Measurements from ENCODE around the gene SLC12A3. TPM values are rescaled to one million over a fixed set of nuclear protein-coding genes. Genes with fewer than 3 reads are reported as not detected.

Gene SLC12A3, protein sequence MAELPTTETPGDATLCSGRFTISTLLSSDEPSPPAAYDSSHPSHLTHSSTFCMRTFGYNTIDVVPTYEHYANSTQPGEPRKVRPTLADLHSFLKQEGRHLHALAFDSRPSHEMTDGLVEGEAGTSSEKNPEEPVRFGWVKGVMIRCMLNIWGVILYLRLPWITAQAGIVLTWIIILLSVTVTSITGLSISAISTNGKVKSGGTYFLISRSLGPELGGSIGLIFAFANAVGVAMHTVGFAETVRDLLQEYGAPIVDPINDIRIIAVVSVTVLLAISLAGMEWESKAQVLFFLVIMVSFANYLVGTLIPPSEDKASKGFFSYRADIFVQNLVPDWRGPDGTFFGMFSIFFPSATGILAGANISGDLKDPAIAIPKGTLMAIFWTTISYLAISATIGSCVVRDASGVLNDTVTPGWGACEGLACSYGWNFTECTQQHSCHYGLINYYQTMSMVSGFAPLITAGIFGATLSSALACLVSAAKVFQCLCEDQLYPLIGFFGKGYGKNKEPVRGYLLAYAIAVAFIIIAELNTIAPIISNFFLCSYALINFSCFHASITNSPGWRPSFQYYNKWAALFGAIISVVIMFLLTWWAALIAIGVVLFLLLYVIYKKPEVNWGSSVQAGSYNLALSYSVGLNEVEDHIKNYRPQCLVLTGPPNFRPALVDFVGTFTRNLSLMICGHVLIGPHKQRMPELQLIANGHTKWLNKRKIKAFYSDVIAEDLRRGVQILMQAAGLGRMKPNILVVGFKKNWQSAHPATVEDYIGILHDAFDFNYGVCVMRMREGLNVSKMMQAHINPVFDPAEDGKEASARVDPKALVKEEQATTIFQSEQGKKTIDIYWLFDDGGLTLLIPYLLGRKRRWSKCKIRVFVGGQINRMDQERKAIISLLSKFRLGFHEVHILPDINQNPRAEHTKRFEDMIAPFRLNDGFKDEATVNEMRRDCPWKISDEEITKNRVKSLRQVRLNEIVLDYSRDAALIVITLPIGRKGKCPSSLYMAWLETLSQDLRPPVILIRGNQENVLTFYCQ
- 1.6 TPM for polyA plus RNA-seq

GRCh38 chr16:56864960-56865359, at the start of gene SLC12A3:
Gene SLC12A3 (plus strand): TSS chr16:56865207. CDS start chr16:56865236, 29 bp downstream.
- H3K4me3 Mint-ChIP-seq = peak within 1 kb of the TSS in 1 of 4 donors; percentile 28
- no peaks in the 10 kb centered on the region for H3K9me3 Mint-ChIP-seq
- H3K36me3 Mint-ChIP-seq = no peaks in the 10 kb centered on the region
- H3K27me3 Mint-ChIP-seq = no peaks in the 10 kb centered on the region
- H3K27ac Mint-ChIP-seq = peak within 1 kb of the TSS in 1 of 3 donors; percentile 13
- H3K4me1 Mint-ChIP-seq = peaks cover 39 to 47% (median 41%) of the 10 kb centered on the region in 3 donors

DNA sequence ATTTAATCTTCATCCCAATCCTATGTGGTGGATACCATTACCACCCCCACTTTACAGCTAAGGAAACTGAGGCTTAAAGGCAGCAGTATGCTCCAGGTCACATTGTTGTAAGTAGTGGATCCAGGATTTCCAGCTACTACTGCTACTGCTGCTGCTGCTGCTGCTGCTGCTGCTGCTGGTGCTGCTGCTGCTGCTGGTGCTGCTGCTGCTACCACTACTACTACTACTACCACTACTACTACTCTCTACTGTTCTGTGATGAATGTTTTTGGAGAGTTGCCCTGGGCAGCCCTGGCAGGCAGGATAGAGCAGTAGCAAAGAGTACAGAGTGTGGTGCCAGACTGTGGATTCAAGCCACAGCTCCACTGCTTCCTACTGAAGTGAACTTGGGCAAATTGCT, 49.3 kb upstream of the SLC12A3 start:
- no peaks in the 10 kb centered on the region for H3K27me3 Mint-ChIP-seq
- no peak overlapping the region for H3K27ac Mint-ChIP-seq
- H3K9me3 Mint-ChIP-seq = no peaks in the 10 kb centered on the region
- H3K4me1 Mint-ChIP-seq = peaks cover 0 to 1% (median 0%) of the 10 kb centered on the region in 3 donors
- H3K36me3 Mint-ChIP-seq = peaks cover 2% of the 10 kb centered on the region
- no peak overlapping the region for H3K4me3 Mint-ChIP-seq

- no peak overlapping the region for H3K27ac Mint-ChIP-seq
- H3K4me1 Mint-ChIP-seq = peaks cover 0 to 1% (median 0%) of the 10 kb centered on the region in 3 donors
- H3K27me3 Mint-ChIP-seq = no peaks in the 10 kb centered on the region
- no peaks in the 10 kb centered on the region for H3K9me3 Mint-ChIP-seq
- H3K4me3 Mint-ChIP-seq = no peak overlapping the region
- H3K36me3 Mint-ChIP-seq = peaks cover 3% of the 10 kb centered on the region
These were observed 48.0 kb upstream of the SLC12A3 start for GRCh38 chr16:56817056-56817455.

GRCh38 chr16:56817938-56818337, 47.1 kb upstream of the SLC12A3 start:
- no peaks in the 10 kb centered on the region for H3K9me3 Mint-ChIP-seq
- H3K27ac Mint-ChIP-seq = no peak overlapping the region
- H3K4me1 Mint-ChIP-seq = no peaks in the 10 kb centered on the region
- peaks cover 3% of the 10 kb centered on the region for H3K36me3 Mint-ChIP-seq
- H3K27me3 Mint-ChIP-seq = no peaks in the 10 kb centered on the region
- H3K4me3 Mint-ChIP-seq = no peak overlapping the region

- H3K27me3 Mint-ChIP-seq = no peaks in the 10 kb centered on the region
- H3K9me3 Mint-ChIP-seq = no peaks in the 10 kb centered on the region
- H3K36me3 Mint-ChIP-seq = peaks cover 6% of the 10 kb centered on the region
- H3K4me3 Mint-ChIP-seq = no peak overlapping the region
- peak overlapping the region in 1 of 3 donors; percentile 27 for H3K27ac Mint-ChIP-seq
- H3K4me1 Mint-ChIP-seq = no peaks in the 10 kb centered on the region
These were observed 41.8 kb upstream of the SLC12A3 start for GRCh38 chr16:56823081-56823733.

DNA sequence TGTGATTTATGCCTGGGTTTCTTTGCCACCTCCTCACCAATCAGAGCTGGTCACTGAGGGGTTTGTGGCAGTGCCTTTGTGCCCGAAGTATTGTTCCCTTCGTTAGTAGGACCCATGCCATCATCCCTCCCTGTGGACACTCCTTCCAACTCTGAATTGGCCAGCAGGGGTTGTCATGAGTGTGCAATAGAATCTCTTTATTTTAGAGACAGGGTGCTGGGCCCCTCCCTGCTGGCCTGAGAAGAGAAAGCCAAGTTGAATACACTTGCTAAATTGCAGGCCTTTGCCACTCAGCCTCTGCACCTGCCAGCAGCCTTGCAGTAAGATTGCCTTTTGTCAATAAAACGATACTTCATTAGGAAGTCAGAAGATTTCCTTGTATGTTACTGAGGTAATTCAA, 40.7 kb upstream of the SLC12A3 start:
- Mint-ChIP-seq H3K9me3 (no peaks in the 10 kb centered on the region), H3K36me3 (peaks cover 6% of the 10 kb centered on the region), H3K4me3 (no peak overlapping the region), H3K27me3 (no peaks in the 10 kb centered on the region), H3K27ac (peak overlapping the region in 1 of 3 donors; percentile 27), H3K4me1 (no peaks in the 10 kb centered on the region)

GRCh38 chr16:56824804-56825203, 40.2 kb upstream of the SLC12A3 start:
- Mint-ChIP-seq H3K27me3 (no peaks in the 10 kb centered on the region), H3K9me3 (no peaks in the 10 kb centered on the region), H3K27ac (no peak overlapping the region), H3K36me3 (peaks cover 9% of the 10 kb centered on the region), H3K4me3 (no peak overlapping the region), H3K4me1 (no peaks in the 10 kb centered on the region)

- no peak overlapping the region for H3K27ac Mint-ChIP-seq
- H3K36me3 Mint-ChIP-seq = peaks cover 9% of the 10 kb centered on the region
- no peaks in the 10 kb centered on the region for H3K9me3 Mint-ChIP-seq
- no peak overlapping the region for H3K4me3 Mint-ChIP-seq
- H3K4me1 Mint-ChIP-seq = no peaks in the 10 kb centered on the region
- no peaks in the 10 kb centered on the region for H3K27me3 Mint-ChIP-seq
These were observed 39.2 kb upstream of the SLC12A3 start for GRCh38 chr16:56825826-56826225.

- Mint-ChIP-seq H3K4me3 (no peak overlapping the region), H3K9me3 (no peaks in the 10 kb centered on the region), H3K4me1 (no peaks in the 10 kb centered on the region), H3K36me3 (peaks cover 6% of the 10 kb centered on the region), H3K27me3 (no peaks in the 10 kb centered on the region), H3K27ac (no peak overlapping the region)
These were observed 36.4 kb upstream of the SLC12A3 start for GRCh38 chr16:56828647-56829046.

DNA sequence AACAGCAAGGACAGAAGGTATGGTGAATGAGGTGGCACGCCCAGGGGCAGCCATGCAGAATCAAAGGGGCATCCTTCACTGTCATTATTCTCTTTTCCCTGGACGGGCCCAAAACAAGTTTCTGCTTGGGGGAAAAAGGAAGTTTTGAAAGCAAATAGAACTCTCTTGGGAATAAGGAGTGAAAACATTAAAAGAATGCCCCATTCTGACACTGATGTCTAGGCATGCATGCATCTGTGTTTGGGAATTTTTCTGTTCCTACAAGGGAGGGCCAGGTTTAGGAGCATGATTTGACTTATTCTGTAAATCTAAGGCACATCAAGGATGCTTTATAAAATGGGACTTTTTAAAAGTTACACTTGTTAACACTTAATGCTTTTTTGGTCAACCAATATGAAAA, 34.3 kb upstream of the SLC12A3 start:
- H3K27ac Mint-ChIP-seq = peak overlapping the region in 1 of 3 donors; percentile 78
- H3K4me3 Mint-ChIP-seq = no peak overlapping the region
- H3K27me3 Mint-ChIP-seq = no peaks in the 10 kb centered on the region
- H3K4me1 Mint-ChIP-seq = no peaks in the 10 kb centered on the region
- peaks cover 6% of the 10 kb centered on the region for H3K36me3 Mint-ChIP-seq
- H3K9me3 Mint-ChIP-seq = no peaks in the 10 kb centered on the region

DNA sequence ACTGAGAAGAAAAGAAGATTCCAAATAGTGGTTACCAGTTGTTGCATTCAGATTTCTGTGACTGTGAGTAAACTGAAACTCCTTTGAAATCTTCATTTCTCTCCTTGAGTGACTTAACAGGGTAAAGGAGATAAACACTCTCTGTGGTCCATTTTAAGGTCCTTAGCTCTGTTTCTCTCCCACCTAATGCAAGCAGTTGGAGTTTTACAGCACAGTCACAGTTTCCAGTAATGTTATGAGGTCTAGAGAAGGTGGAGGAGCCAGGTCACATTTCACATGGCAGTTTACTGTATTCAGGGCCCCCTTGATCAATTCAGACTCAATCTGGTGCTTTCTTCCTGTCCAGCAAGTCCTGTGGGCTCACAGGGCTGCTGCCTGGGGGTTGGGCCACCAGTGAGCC, 32.2 kb upstream of the SLC12A3 start:
- H3K27me3 Mint-ChIP-seq = no peaks in the 10 kb centered on the region
- no peak overlapping the region for H3K4me3 Mint-ChIP-seq
- H3K4me1 Mint-ChIP-seq = no peaks in the 10 kb centered on the region
- no peak overlapping the region for H3K27ac Mint-ChIP-seq
- no peaks in the 10 kb centered on the region for H3K9me3 Mint-ChIP-seq
- peaks cover 3% of the 10 kb centered on the region for H3K36me3 Mint-ChIP-seq

DNA sequence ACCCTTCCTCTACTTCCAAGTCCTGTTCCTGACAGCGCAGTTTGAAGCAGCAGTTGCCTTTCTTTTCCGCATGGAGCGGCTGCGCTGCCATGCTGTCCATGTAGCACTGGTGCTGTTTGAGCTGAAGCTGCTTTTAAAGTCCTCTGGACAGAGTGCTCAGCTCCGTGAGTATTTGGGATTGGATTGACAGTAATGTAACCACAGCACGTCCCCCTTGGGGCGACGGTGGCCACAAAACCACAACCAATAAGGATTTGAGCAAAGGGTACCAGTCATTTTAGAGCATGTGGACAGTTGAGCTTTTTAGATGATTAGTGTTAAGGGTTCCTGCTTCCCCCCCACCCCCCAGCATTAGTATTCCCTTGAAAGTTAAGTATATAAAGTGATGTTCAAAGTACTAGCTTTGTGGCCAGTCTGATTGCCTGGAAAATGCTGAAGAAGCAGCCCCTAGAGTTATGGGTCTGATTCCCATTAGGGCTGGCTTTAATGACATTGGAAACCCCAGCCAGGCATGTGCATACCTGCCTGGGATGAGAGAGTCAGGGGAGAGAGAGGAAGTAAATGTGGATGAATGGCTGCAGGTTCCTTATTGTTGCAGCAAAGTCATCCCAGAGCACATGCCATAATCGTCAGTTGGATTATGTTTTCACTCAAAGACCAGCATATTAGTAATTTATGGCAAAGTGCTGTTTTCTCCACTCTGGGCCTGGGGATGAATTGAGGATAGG, 31.6 kb upstream of the SLC12A3 start:
- Mint-ChIP-seq H3K4me3 (no peak overlapping the region), H3K27ac (no peak overlapping the region), H3K36me3 (peaks cover 3% of the 10 kb centered on the region), H3K4me1 (no peaks in the 10 kb centered on the region), H3K27me3 (no peaks in the 10 kb centered on the region), H3K9me3 (no peaks in the 10 kb centered on the region)

DNA sequence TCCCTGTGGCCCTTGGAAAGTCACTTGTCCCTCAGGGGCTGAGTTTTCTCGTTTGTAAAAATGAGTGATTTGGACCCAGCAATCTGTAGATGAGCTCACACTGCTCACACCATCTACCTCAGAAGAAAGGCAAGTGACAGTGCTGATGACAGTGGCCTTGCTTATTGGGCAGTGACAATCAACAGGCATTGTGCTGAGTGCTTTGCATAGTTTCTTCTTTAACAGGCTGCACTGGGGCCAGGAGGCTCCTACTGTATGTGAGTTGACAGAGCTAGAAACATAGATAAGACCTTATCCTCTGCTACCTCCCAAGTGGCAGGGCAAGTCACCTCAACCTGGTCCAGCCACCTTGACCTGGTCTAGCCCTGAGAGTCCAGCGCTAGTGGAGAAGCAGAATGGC, 29.7 kb upstream of the SLC12A3 start:
- Mint-ChIP-seq H3K36me3 (peaks cover 3% of the 10 kb centered on the region), H3K4me1 (no peaks in the 10 kb centered on the region), H3K9me3 (no peaks in the 10 kb centered on the region), H3K27me3 (no peaks in the 10 kb centered on the region), H3K4me3 (no peak overlapping the region), H3K27ac (no peak overlapping the region)

DNA sequence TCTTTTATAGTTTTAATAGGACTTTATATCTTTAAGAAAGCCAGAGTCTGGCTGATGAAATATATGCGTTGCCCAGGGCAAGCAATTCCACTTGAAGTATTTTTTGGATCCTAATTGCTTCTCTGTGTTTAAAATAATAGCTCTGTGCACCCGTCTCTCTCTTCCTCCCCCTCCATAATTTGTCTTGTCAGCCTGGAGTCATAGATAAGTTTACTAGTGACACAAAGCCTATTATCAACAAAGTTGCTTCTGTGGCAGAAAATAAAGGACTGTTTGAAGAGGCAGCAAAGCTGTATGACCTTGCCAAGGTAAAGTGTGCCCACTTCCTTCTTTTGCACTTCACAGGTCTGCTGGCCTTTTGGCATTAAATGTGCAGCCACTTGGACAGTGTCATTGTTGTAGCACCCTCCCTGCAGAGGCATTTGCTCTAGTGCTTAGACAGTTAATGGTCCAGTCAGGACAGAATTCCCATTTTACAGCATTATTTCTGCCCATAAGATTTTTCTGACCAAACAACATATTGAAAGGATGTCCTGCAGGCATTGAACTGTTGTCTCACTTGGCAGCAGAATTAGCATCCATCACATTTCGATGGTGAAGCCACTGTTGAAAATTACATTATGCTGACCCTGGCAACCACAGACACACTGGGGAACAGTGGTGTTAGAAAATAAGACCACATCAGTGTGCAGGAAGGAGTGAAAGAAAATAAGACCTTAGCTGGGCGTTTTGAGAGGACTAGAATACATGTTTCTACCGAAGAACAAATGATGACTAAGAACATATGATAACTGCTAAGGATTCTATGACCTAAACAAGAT, 28.4 kb upstream of the SLC12A3 start:
- peaks cover 0 to 2% (median 0%) of the 10 kb centered on the region in 3 donors for H3K4me1 Mint-ChIP-seq
- H3K27ac Mint-ChIP-seq = peak overlapping the region in 1 of 3 donors; percentile 50
- no peak overlapping the region for H3K4me3 Mint-ChIP-seq
- H3K36me3 Mint-ChIP-seq = peaks cover 3% of the 10 kb centered on the region
- no peaks in the 10 kb centered on the region for H3K27me3 Mint-ChIP-seq
- no peaks in the 10 kb centered on the region for H3K9me3 Mint-ChIP-seq
